Breast epithelium (tissue), 4 donors: ENCODE results near the gene ANKRD66. TPM values are rescaled to one million over a fixed set of nuclear protein-coding genes. Genes with fewer than 3 reads are reported as not detected.

Experiments
- DNase-seq, 2 donors: peaks; one replicate each; pipeline ENCODE4 v3.0.0-alpha.2; 2019; ENCODE audit warnings: low spot score in 2 of 2
- H3K27ac ChIP-seq, 2 donors: fragments of 200-600 bp; sonication (generic) in 1 of 2; one replicate each; pipeline ENCODE4 v1.5.1; 2016 to 2019; ENCODE audit warnings: mild to moderate bottlenecking in 1 of 2
- H3K27me3 ChIP-seq, 2 donors: fragments of 200-600 bp; sonication (generic) in 1 of 2; one replicate each; pipeline versions ENCODE4 v1.5.1 to v1.6.0; 2017 to 2019; ENCODE audit warnings: control low read depth in 1 of 2, mild to moderate bottlenecking in 1 of 2
- H3K36me3 ChIP-seq: fragments of 200-600 bp; one replicate; pipeline ENCODE4 v1.5.1; 2019
- H3K4me1 ChIP-seq, 2 donors: fragments of 200-600 bp; sonication (generic); one replicate each; pipeline ENCODE4 v1.5.1; 2016 to 2019; ENCODE audit warnings: control low read depth in 1 of 2
- H3K4me3 ChIP-seq, 3 donors: fragments of 200-600 bp; sonication (generic); 1 replicate in 2 of 3; 2 replicates in 1 of 3; pipeline ENCODE4 v1.5.1; 2016 to 2019; ENCODE audit warnings: mild to moderate bottlenecking in 3 of 3, moderate library complexity in 2 of 3
- H3K9me3 ChIP-seq, 2 donors: fragments of 200-600 bp; sonication (generic) in 1 of 2; one replicate each; pipeline ENCODE4 v1.5.1; 2016 to 2019; ENCODE audit warnings: control low read depth in 1 of 2
- POLR2A ChIP-seq: fragments of 450-650 bp; IDR thresholded peaks from one replicate; pipeline ENCODE4 v1.6.1; 2016; ENCODE audit warnings: antibody characterized with exemption, mild to moderate bottlenecking, moderate library complexity
- POLR2AphosphoS5 ChIP-seq, 3 donors: sonication (generic); formaldehyde crosslinking; IDR thresholded peaks; one replicate each; pipeline ENCODE4 v1.6.1; 2017; ENCODE audit warnings: antibody characterized with exemption in 3 of 3
- intact Hi-C: fragments of 100-400 bp; cut with DNase I; formaldehyde crosslinking; loops from one replicate; pipeline ENCODE4 v1.15.1; 2023; ENCODE audit warnings: low total_unique reads
- total RNA-seq, 3 donors: library from RNA; depleted of rRNA; stranded (reverse); fragments of >200 nt; gene quantifications; one replicate each; pipeline ENCODE4 v1.1.0, GENCODE V29; 2016
- TF ChIP-seq, protein P1 (sequence below), 3 donors: fragments of 450-650 bp; IDR thresholded peaks; one replicate each; pipeline ENCODE4 v1.5.1; 2016 to 2017; ENCODE audit warnings: antibody characterized with exemption in 3 of 3, mild to moderate bottlenecking in 3 of 3, moderate library complexity in 3 of 3

Gene ANKRD66
- total RNA-seq, 3 donors from 2014 or later, result not detected

DNA sequence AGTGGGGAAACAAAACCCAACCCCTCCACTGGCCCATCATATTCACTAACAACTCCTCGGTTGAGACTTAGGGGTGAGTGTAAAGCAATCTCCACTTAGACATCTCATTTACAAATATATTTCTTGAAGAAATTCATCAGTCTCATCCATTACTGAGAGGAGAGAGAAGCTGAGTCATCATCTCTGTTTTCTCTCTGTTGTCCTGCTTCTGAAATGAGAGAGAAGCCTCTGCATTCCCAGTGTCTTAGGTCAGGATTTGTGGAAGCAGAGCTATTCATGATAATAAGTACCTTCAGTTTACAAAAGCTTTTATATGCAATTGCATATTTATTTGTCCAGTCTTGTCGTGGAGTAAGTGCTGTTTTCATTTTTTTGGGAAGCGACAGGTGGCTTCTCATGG is 47.3 kb downstream of the ANKRD66 start:
- intact Hi-C loops, result no loop called here
- H3K27ac ChIP-seq, result no peak overlapping the region
- DNase-seq, result no peak
- no peaks in the 10 kb centered on the region for H3K9me3 ChIP-seq
- no peaks in the 10 kb centered on the region for H3K27me3 ChIP-seq
- H3K4me1 ChIP-seq, result no peaks in the 10 kb centered on the region
- H3K4me3 ChIP-seq, result no peak overlapping the region
- no peaks in the 10 kb centered on the region for H3K36me3 ChIP-seq
- TF ChIP-seq POLR2A (no peak), POLR2AphosphoS5 (IDR thresholded peaks at IDR 0.05) (no peak)
- TF ChIP-seq, protein P1, sequence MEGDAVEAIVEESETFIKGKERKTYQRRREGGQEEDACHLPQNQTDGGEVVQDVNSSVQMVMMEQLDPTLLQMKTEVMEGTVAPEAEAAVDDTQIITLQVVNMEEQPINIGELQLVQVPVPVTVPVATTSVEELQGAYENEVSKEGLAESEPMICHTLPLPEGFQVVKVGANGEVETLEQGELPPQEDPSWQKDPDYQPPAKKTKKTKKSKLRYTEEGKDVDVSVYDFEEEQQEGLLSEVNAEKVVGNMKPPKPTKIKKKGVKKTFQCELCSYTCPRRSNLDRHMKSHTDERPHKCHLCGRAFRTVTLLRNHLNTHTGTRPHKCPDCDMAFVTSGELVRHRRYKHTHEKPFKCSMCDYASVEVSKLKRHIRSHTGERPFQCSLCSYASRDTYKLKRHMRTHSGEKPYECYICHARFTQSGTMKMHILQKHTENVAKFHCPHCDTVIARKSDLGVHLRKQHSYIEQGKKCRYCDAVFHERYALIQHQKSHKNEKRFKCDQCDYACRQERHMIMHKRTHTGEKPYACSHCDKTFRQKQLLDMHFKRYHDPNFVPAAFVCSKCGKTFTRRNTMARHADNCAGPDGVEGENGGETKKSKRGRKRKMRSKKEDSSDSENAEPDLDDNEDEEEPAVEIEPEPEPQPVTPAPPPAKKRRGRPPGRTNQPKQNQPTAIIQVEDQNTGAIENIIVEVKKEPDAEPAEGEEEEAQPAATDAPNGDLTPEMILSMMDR (IDR thresholded peaks at IDR 0.05), result no peak

DNA sequence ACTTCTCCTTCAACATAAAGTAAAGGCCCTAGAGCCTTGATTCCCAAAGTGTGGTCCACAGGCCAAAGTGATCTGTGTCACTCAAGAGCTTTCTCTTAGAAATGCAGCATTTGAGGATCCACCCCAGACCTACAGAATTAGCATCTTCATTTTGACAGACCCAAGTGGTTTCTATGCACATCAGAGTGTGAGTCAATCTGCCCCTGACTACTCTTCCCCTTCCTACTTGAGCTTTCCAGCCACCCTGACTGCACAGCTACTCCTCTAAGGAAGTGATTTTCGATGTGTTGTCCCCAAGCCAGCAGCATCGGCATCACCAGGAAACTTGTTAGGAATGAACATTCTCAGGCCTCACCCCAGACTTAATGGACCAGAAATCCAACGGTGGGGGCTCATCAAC is 49.1 kb downstream of the ANKRD66 start:
- H3K27ac ChIP-seq, result no peak overlapping the region
- H3K4me3 ChIP-seq, result no peak overlapping the region
- H3K9me3 ChIP-seq, result no peaks in the 10 kb centered on the region
- no peak for DNase-seq
- no peaks in the 10 kb centered on the region for H3K27me3 ChIP-seq
- no peak for TF ChIP-seq POLR2A
- TF ChIP-seq, protein P1 (IDR thresholded peaks at IDR 0.05), result no peak
- no peak for TF ChIP-seq POLR2AphosphoS5 (IDR thresholded peaks at IDR 0.05)
- intact Hi-C loops, result no loop called here
- no peaks in the 10 kb centered on the region for H3K4me1 ChIP-seq
- no peaks in the 10 kb centered on the region for H3K36me3 ChIP-seq

DNA sequence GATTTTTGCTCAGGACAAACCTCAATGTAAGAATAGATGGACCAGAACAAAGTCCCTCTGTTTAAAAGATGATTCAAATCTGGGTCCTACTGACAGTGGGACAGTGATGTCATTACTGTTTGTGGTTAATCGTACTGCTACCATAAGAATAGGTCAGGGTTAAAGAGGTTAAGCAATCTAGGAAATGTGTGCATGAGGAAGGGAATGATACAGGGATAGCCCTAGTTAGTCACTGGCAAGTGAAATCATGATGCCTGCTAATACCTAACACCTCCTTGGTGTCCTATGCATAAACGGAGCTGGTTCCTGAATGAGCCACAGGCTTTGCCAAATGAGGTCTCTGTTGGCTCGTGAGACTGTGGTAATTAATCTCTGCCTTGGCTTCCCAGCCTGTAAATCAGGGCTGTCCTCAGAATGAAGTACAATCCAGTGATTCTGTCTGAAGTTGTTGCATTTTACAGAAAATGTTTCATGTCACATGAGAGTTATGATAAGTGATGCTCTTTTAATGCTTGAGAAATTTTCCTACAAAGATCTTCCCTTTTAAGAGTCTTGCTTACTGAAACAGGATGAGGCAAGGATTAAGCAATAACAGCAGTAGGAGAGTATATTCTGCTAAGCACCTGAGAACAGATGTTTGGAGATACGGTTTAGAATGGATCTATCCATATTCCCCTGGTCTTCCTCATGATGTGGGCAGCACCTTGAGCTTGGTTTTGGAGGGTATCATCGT is 50.3 kb downstream of the ANKRD66 start:
- intact Hi-C loops, result no loop called here
- no peaks in the 10 kb centered on the region for H3K9me3 ChIP-seq
- TF ChIP-seq, protein P1 (IDR thresholded peaks at IDR 0.05), result no peak
- TF ChIP-seq POLR2A (no peak), POLR2AphosphoS5 (IDR thresholded peaks at IDR 0.05) (no peak)
- no peak overlapping the region for H3K4me3 ChIP-seq
- no peaks in the 10 kb centered on the region for H3K4me1 ChIP-seq
- no peaks in the 10 kb centered on the region for H3K27me3 ChIP-seq
- DNase-seq, result no peak
- H3K27ac ChIP-seq, result no peak overlapping the region
- H3K36me3 ChIP-seq, result no peaks in the 10 kb centered on the region

DNA sequence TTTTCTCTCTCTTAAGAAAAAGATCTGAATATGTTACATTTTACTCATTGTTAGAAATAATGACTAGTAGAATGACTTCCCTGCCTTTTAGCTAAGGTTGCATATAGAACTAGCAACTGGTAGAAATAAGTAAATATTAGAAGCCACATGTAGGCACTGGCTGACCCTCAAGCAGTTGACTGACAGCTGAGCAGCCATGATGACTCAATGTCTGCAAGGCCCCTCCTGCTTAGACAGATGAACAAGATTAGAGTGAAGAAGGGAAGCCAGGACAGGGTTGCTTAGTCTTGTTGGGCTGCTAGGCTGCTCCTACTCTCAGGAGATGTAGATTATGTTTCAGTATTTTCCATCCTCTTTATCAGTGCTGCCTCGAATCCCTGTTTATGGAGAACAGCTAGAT is 52.9 kb downstream of the ANKRD66 start:
- H3K27ac ChIP-seq, result no peak overlapping the region
- no peaks in the 10 kb centered on the region for H3K9me3 ChIP-seq
- H3K27me3 ChIP-seq, result no peaks in the 10 kb centered on the region

DNA sequence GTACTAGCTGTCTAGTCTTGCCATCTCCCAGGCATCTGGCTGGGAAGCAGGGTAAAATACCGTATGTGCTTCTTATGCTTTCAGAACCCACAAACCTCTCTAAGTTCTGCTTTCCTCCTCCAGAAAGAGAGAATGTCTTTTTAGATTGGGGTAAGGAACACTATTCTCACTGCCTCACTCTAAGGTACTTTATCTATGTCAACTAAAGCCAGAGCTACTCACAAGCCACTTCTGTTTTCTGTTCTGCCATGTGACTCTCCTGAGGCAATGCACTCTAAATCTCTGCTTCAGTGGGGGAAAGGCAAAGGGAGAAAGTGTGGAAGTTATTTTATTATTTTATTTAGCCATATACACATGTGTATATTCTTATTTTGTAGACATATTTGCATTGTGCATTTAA is 62.1 kb downstream of the ANKRD66 start:
- Histone ChIP-seq H3K36me3 (no peaks in the 10 kb centered on the region), H3K27me3 (no peaks in the 10 kb centered on the region), H3K4me1 (no peaks in the 10 kb centered on the region), H3K27ac (no peak overlapping the region), H3K9me3 (no peaks in the 10 kb centered on the region), H3K4me3 (no peak overlapping the region)
- intact Hi-C loops, result no loop called here
- DNase-seq, result no peak
- TF ChIP-seq POLR2AphosphoS5 (IDR thresholded peaks at IDR 0.05) (no peak), POLR2A (no peak)
- TF ChIP-seq, protein P1 (IDR thresholded peaks at IDR 0.05), result no peak

More for the DNA sequence above, 52.9 kb downstream of the ANKRD66 start:
- DNase-seq, result no peak
- intact Hi-C loops, result no loop called here
- H3K36me3 ChIP-seq, result no peaks in the 10 kb centered on the region
- no peaks in the 10 kb centered on the region for H3K4me1 ChIP-seq
- H3K4me3 ChIP-seq, result no peak overlapping the region
- TF ChIP-seq, protein P1 (IDR thresholded peaks at IDR 0.05), result no peak
- TF ChIP-seq POLR2AphosphoS5 (IDR thresholded peaks at IDR 0.05), result no peak
- TF ChIP-seq POLR2A, result no peak

Other genes starting within 250 kb of the ANKRD66 start
- gene CYP39A1, start 94.1 kb upstream of the ANKRD66 start, total RNA-seq, result 10 to 100 TPM in 1 of 3 donors, 1 to 10 TPM in 2; 1.6 to 12.3 (median 6.9) TPM
- gene SLC25A27, start 94.0 kb upstream of the ANKRD66 start, total RNA-seq, result 10 to 100 TPM; 27.0 to 81.7 (median 37.4) TPM
- 1 to 10 TPM in 2 of 3 donors, under 1 TPM in 1; 0.66 to 2.5 (median 1.1) TPM for gene TDRD6, start 59.0 kb upstream of the ANKRD66 start, total RNA-seq
- 1 to 10 TPM in 2 of 3 donors, under 1 TPM in 1; 0.98 to 7.2 (median 1.3) TPM for gene PLA2G7, start 11.6 kb upstream of the ANKRD66 start, total RNA-seq
- 1 to 10 TPM in 1 of 3 donors, under 1 TPM in 1, not detected in 1; 0.29 to 1.3 TPM for gene MEP1A, start 46.5 kb downstream of the ANKRD66 start, total RNA-seq
- gene ADGRF5, start 175.0 kb downstream of the ANKRD66 start, total RNA-seq, result 10 to 100 TPM; 22.5 to 43.4 (median 41.6) TPM